Neutrophil (primary cell): ENCODE measurements around the gene CDH13.

Experiments
- H3K27ac ChIP-seq: fragments of 200-600 bp; sonication (generic); 2 replicates; pipeline ENCODE4 v1.5.1; 2016; ENCODE audit warnings: mild to moderate bottlenecking, moderate library complexity
- H3K27me3 ChIP-seq: fragments of 200-600 bp; sonication (generic); 2 replicates; pipeline ENCODE4 v1.6.0; 2016; ENCODE audit warnings: mild to moderate bottlenecking
- H3K36me3 ChIP-seq: fragments of 200-600 bp; sonication (generic); 2 replicates; pipeline ENCODE4 v1.5.1; 2017
- H3K4me1 ChIP-seq, 2 experiments: fragments of 200-600 bp in 1 of 2; sonication (generic) in 1 of 2; 1 replicate in 1 of 2; 2 replicates in 1 of 2; pipeline versions ENCODE4 v1.5.1 to v1.6.1; 2013 to 2016; ENCODE audit warnings: low read depth in 1 of 2, low read length in 1 of 2, mild to moderate bottlenecking in 1 of 2, moderate library complexity in 1 of 2; ENCODE audit not compliant: control insufficient read depth in 1 of 2, insufficient read depth in 1 of 2
- H3K4me3 ChIP-seq, 2 experiments: fragments of 200-600 bp in 1 of 2; sonication (generic) in 1 of 2; 1 replicate in 1 of 2; 2 replicates in 1 of 2; pipeline ENCODE4 v1.5.1; 2013 to 2016; ENCODE audit warnings: low read depth in 1 of 2, low read length in 1 of 2, mild to moderate bottlenecking in 1 of 2, moderate library complexity in 1 of 2
- H3K9me3 ChIP-seq: fragments of 200-600 bp; sonication (generic); 2 replicates; pipeline ENCODE4 v1.5.1; 2016
- TF ChIP-seq, protein P1 (sequence below): fragments of 200-600 bp; sonication (generic); IDR thresholded peaks from 2 replicates; pipeline ENCODE4 v1.5.1; 2016; ENCODE audit warnings: antibody characterized with exemption

The CDH13 gene

DNA sequence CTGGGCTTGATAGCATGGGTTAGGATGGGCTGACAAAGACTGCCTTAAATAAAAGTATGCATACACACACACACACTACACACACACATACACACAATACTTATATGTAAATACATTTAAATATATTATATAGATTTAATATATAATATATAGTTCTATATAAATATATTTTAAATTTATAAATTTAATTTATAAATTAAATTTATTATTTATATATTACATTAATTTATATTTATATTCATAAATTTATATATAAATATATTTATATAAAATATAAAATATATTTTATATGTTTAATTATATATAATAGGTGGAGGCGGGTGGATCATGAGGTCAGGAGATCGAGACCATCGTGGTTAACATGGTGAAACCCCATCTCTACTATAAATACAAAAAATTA, 83.2 kb downstream of the CDH13 start:
- Histone ChIP-seq H3K27me3 (no peaks in the 10 kb centered on the region), H3K4me3 (no peak overlapping the region), H3K27ac (no peak overlapping the region), H3K9me3 (no peaks in the 10 kb centered on the region), H3K4me1 (no peaks in the 10 kb centered on the region), H3K36me3 (no peaks in the 10 kb centered on the region)
- TF ChIP-seq, protein P1, sequence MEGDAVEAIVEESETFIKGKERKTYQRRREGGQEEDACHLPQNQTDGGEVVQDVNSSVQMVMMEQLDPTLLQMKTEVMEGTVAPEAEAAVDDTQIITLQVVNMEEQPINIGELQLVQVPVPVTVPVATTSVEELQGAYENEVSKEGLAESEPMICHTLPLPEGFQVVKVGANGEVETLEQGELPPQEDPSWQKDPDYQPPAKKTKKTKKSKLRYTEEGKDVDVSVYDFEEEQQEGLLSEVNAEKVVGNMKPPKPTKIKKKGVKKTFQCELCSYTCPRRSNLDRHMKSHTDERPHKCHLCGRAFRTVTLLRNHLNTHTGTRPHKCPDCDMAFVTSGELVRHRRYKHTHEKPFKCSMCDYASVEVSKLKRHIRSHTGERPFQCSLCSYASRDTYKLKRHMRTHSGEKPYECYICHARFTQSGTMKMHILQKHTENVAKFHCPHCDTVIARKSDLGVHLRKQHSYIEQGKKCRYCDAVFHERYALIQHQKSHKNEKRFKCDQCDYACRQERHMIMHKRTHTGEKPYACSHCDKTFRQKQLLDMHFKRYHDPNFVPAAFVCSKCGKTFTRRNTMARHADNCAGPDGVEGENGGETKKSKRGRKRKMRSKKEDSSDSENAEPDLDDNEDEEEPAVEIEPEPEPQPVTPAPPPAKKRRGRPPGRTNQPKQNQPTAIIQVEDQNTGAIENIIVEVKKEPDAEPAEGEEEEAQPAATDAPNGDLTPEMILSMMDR: no peak

DNA sequence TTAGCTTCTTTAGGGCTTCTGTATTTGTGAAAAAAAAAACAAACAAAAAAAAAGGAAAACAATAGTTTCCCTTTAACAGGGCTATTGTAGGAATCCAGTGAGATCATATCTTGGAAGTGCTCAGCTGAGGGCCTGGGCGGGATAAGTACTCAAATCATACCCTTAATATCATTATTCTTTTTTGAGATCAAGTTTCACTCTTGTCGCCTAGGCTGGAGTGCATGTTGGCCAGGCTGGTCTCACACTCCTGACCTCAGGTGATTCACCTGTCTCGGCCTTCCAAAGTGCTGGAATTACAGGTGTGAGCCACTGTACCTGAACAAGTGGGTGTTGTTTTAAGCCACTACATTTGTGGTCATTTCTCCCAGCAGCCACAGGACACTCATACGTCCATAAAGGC, 87.0 kb downstream of the CDH13 start:
- Histone ChIP-seq H3K4me3 (no peak overlapping the region), H3K27ac (no peak overlapping the region), H3K4me1 (no peaks in the 10 kb centered on the region), H3K9me3 (no peaks in the 10 kb centered on the region), H3K36me3 (no peaks in the 10 kb centered on the region), H3K27me3 (no peaks in the 10 kb centered on the region)
- TF ChIP-seq, protein P1: no peak

- Histone ChIP-seq H3K4me3 (no peak overlapping the region), H3K36me3 (no peaks in the 10 kb centered on the region), H3K27me3 (no peaks in the 10 kb centered on the region), H3K27ac (no peak overlapping the region), H3K4me1 (no peaks in the 10 kb centered on the region), H3K9me3 (no peaks in the 10 kb centered on the region)
- TF ChIP-seq, protein P1: no peak
These were observed 88.4 kb downstream of the CDH13 start for GRCh38 chr16:82715160-82715559.

DNA sequence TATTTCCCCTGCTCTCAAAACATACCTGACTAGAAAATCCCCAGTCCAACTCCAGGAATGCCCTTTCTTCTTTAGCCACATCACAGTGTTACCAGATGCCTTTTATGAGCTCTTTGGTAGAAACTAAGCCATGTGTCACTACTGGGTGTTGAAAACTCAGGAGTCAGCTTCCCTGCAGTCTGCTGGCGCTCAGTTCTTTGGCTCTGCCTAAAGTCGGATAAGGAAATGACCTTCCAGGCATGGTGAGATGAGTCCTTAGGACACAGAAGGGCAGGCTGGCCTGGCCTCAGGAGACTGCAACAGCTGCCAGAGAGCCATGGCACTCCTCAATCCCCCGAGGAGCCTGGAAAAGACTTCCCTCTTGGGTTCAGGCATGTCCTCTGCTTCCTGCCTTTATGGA, 89.1 kb downstream of the CDH13 start:
- Histone ChIP-seq H3K4me3 (no peak overlapping the region), H3K27ac (no peak overlapping the region), H3K4me1 (no peaks in the 10 kb centered on the region), H3K9me3 (no peaks in the 10 kb centered on the region), H3K36me3 (no peaks in the 10 kb centered on the region), H3K27me3 (no peaks in the 10 kb centered on the region)
- TF ChIP-seq, protein P1: no peak

DNA sequence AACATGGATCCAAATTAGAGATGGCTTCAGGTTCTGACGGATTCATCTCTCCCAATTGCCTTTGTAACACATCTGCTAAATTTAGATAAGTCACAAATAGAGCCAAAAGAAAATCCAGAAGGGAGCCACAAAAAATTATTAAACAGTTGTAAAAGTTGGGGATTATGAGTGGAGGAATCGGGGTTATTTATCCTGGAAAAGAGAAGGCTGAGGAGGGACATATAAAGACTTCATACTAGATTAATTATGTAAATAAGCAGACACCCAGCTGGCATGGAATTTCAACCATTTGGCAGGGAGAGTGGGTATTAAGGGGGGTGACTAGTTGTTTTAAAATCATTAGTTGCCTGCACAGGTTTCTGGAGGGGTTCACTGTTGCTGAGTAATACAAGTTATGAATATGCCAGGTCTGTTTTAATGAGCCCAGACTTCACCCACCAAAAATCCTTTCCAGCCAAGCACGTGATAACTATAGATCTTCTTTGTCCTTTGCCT, 89.6 kb downstream of the CDH13 start:
- no peak overlapping the region for H3K4me3 ChIP-seq
- no peak overlapping the region for H3K27ac ChIP-seq
- H3K9me3 ChIP-seq: no peaks in the 10 kb centered on the region
- no peaks in the 10 kb centered on the region for H3K36me3 ChIP-seq
- no peaks in the 10 kb centered on the region for H3K4me1 ChIP-seq
- no peaks in the 10 kb centered on the region for H3K27me3 ChIP-seq
- TF ChIP-seq, protein P1: no peak

DNA sequence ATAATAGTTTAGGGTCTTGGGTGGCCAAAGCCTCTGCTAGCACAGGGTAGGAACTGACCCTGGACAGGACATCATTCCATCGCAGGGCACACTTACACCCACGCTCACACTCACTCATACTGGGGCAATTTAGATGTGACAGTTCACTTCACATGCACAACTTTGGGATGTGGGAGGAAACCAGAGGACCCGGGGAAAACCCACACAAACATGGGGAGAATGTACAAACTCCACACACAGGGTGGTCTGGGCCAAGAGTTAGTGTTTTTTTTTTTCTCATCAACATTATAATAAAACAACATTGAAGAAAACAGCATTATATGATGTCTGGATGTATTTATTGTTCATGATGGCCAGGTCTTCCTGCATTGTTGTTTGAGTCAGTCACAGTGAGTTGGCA, 93.6 kb downstream of the CDH13 start:
- Histone ChIP-seq H3K36me3 (no peaks in the 10 kb centered on the region), H3K4me3 (no peak overlapping the region), H3K9me3 (no peaks in the 10 kb centered on the region), H3K4me1 (no peaks in the 10 kb centered on the region), H3K27ac (no peak overlapping the region), H3K27me3 (no peaks in the 10 kb centered on the region)
- TF ChIP-seq, protein P1: no peak
